Panc1 (cell line): ENCODE data around the gene RALGPS1.

Source experiments
- POLR2AphosphoS5 ChIP-seq: IDR thresholded peaks from 2 replicates; pipeline ENCODE4 v1.6.1; 2012; ENCODE audit warnings: mild to moderate bottlenecking, low read depth, low read length, moderate library complexity
- SIN3A ChIP-seq: IDR thresholded peaks from 2 replicates; pipeline ENCODE4 v1.6.1; 2012; ENCODE audit warnings: low read depth, mild to moderate bottlenecking, low read length, moderate library complexity, borderline replicate concordance; ENCODE audit not compliant: insufficient read depth
- TCF7L2 ChIP-seq: IDR thresholded peaks from 2 replicates; pipeline ENCODE4 v1.6.1; 2011; ENCODE audit warnings: mild to moderate bottlenecking, low read depth, low read length, inconsistent platforms
- TF ChIP-seq, protein P1 (sequence below): fragments of 450-650 bp; IDR thresholded peaks from 2 replicates; pipeline ENCODE4 v1.5.1; 2017; ENCODE audit warnings: mild to moderate bottlenecking
- TF ChIP-seq, protein P2 (sequence below), 2 experiments: IDR thresholded peaks; 2 replicates each; pipeline ENCODE4 v1.6.1; 2011 to 2012; ENCODE audit warnings: low read depth in 2 of 2, control low read depth in 1 of 2, low read length in 1 of 2, mild to moderate bottlenecking in 1 of 2, moderate library complexity in 1 of 2; ENCODE audit not compliant: insufficient read depth in 1 of 2

DNA sequence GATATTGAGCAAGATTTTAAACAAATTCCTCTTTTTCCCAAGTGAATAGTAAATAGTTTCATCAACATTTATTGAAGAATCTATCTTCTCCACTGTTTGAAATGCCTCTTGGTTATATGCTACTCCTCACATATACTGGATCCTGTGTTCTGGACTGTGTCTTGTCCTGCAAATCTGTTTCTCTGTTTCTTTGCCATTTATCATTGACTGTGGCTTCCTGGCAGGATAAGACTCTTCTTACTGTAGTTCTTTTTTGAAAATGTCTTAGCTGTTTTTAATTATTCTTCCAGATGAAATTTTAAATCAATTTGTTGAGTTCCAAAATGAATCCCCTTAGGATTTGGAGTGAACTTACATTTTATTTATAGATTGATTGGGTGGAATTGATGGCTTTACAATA is 27.8 kb downstream of the RALGPS1 start:
- TF ChIP-seq, protein P1, sequence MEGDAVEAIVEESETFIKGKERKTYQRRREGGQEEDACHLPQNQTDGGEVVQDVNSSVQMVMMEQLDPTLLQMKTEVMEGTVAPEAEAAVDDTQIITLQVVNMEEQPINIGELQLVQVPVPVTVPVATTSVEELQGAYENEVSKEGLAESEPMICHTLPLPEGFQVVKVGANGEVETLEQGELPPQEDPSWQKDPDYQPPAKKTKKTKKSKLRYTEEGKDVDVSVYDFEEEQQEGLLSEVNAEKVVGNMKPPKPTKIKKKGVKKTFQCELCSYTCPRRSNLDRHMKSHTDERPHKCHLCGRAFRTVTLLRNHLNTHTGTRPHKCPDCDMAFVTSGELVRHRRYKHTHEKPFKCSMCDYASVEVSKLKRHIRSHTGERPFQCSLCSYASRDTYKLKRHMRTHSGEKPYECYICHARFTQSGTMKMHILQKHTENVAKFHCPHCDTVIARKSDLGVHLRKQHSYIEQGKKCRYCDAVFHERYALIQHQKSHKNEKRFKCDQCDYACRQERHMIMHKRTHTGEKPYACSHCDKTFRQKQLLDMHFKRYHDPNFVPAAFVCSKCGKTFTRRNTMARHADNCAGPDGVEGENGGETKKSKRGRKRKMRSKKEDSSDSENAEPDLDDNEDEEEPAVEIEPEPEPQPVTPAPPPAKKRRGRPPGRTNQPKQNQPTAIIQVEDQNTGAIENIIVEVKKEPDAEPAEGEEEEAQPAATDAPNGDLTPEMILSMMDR: no peak
- TF ChIP-seq TCF7L2 (no peak), POLR2AphosphoS5 (no peak), SIN3A (no peak)
- TF ChIP-seq, protein P2, sequence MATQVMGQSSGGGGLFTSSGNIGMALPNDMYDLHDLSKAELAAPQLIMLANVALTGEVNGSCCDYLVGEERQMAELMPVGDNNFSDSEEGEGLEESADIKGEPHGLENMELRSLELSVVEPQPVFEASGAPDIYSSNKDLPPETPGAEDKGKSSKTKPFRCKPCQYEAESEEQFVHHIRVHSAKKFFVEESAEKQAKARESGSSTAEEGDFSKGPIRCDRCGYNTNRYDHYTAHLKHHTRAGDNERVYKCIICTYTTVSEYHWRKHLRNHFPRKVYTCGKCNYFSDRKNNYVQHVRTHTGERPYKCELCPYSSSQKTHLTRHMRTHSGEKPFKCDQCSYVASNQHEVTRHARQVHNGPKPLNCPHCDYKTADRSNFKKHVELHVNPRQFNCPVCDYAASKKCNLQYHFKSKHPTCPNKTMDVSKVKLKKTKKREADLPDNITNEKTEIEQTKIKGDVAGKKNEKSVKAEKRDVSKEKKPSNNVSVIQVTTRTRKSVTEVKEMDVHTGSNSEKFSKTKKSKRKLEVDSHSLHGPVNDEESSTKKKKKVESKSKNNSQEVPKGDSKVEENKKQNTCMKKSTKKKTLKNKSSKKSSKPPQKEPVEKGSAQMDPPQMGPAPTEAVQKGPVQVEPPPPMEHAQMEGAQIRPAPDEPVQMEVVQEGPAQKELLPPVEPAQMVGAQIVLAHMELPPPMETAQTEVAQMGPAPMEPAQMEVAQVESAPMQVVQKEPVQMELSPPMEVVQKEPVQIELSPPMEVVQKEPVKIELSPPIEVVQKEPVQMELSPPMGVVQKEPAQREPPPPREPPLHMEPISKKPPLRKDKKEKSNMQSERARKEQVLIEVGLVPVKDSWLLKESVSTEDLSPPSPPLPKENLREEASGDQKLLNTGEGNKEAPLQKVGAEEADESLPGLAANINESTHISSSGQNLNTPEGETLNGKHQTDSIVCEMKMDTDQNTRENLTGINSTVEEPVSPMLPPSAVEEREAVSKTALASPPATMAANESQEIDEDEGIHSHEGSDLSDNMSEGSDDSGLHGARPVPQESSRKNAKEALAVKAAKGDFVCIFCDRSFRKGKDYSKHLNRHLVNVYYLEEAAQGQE (IDR thresholded peaks at IDR 0.05; ENCODE audit: insufficient read depth in 1 of 2, low read depth in 2 of 2, low read length in 1 of 2): no peak
